ENCODE data around the gene COMMD10. TPM values are rescaled to one million over a fixed set of nuclear protein-coding genes. Genes with fewer than 3 reads are reported as not detected.

The COMMD10 gene
- total RNA-seq, 1 donor from 2014 or later = 35.1 TPM

GRCh38 chr5:116296335-116297072 lies 211.7 kb downstream of the COMMD10 start:
- no peak for DNase-seq

GRCh38 chr5:116297296-116297814 lies 212.5 kb downstream of the COMMD10 start:
- no peak for DNase-seq

GRCh38 chr5:116299746-116300640 lies 215.2 kb downstream of the COMMD10 start:
- DNase-seq = no peak

GRCh38 chr5:116301110-116301509 lies 216.3 kb downstream of the COMMD10 start:
- DNase-seq = no peak

GRCh38 chr5:116303340-116303739 lies 218.5 kb downstream of the COMMD10 start:
- DNase-seq = no peak

- DNase-seq = no peak
These were observed 219.0 kb downstream of the COMMD10 start for GRCh38 chr5:116303810-116304209.

GRCh38 chr5:116305899-116306298 lies 221.1 kb downstream of the COMMD10 start:
- no peak for DNase-seq

- DNase-seq = no peak
These were observed 222.0 kb downstream of the COMMD10 start for GRCh38 chr5:116306846-116307245.

- DNase-seq = no peak
These were observed 223.6 kb downstream of the COMMD10 start for GRCh38 chr5:116308391-116308790.

GRCh38 chr5:116313366-116313765 lies 228.5 kb downstream of the COMMD10 start:
- no peak for DNase-seq

- no peak for DNase-seq
These were observed 230.7 kb downstream of the COMMD10 start for GRCh38 chr5:116315531-116315930.

- no peak for DNase-seq
These were observed 233.4 kb downstream of the COMMD10 start for GRCh38 chr5:116318091-116318854.

- DNase-seq = no peak
These were observed 235.7 kb downstream of the COMMD10 start for GRCh38 chr5:116320486-116320885.

GRCh38 chr5:116329503-116329902 lies 244.7 kb downstream of the COMMD10 start:
- DNase-seq = no peak

GRCh38 chr5:116340799-116341198 lies 256.0 kb downstream of the COMMD10 start:
- DNase-seq = no peak

Small RNAs within 50 kb of the gene (small RNA-seq; reads per million reads assigned to genes)
- gene HMGN2P27 (not detected), gene RNU6-644P (not detected)

Other genes with a start within 250 kb of the COMMD10 start
- gene ATG12, start 243.5 kb upstream of the COMMD10 start, total RNA-seq = 96.4 TPM
- gene AP3S1, start 243.1 kb upstream of the COMMD10 start, total RNA-seq = 220 TPM
- gene LVRN, start 122.5 kb upstream of the COMMD10 start, total RNA-seq = 2.8 TPM
- gene ARL14EPL, start 52.6 kb upstream of the COMMD10 start, total RNA-seq = not detected